ENCODE measurements around the gene GBF1. TPM values are rescaled to one million over a fixed set of nuclear protein-coding genes. Genes with fewer than 3 reads are reported as not detected.
A peak's percentile ranks its signal among the peaks of the same experiment; 100 is the strongest.

GBF1 gene
- total and polyA plus RNA-seq, 4 donors, result 29.0 to 60.4 (median 47.3) TPM

GRCh38 chr10:102405632-102406031 lies 160.3 kb downstream of the GBF1 start:
- WGBS (ENCODE audit: insufficient coverage), result 90% methylated on average over 3 of the region's 6 CpGs
- H3K36me3 ChIP-seq (ENCODE audit: control insufficient read depth, insufficient read depth, low read length), result peaks cover 55% of the 10 kb centered on the region

GRCh38 chr10:102406815-102407214 lies 161.5 kb downstream of the GBF1 start:
- peaks cover 44% of the 10 kb centered on the region for H3K36me3 ChIP-seq (ENCODE audit: control insufficient read depth, insufficient read depth, low read length)
- peaks cover 39% of the 10 kb centered on the region for H3K4me1 ChIP-seq (ENCODE audit: control insufficient read depth, insufficient read depth, low read length)
- WGBS (ENCODE audit: insufficient coverage), result no CpG with 5 or more reads among the region's 2 CpGs
- H3K27ac ChIP-seq (ENCODE audit: low read depth, low read length), result no peak overlapping the region
- no peak overlapping the region for H3K4me3 ChIP-seq (ENCODE audit: low read depth, low read length)
- H3K27me3 ChIP-seq (ENCODE audit: control insufficient read depth, insufficient read depth, low read length), result peaks cover 7% of the 10 kb centered on the region
- H3K9me3 ChIP-seq (ENCODE audit: control insufficient read depth, insufficient read depth, low read length), result no peaks in the 10 kb centered on the region
- DNase-seq (ENCODE audit: low read depth in 4 of 6, low spot score in 6 of 6), result no peak

More at GRCh38 chr10:102405632-102406031, 160.3 kb downstream of the GBF1 start:
- Histone ChIP-seq H3K4me3 (ENCODE audit: low read depth, low read length) (no peak overlapping the region), H3K4me1 (ENCODE audit: control insufficient read depth, insufficient read depth, low read length) (peaks cover 27% of the 10 kb centered on the region), H3K27ac (ENCODE audit: low read depth, low read length) (no peak overlapping the region), H3K9me3 (ENCODE audit: control insufficient read depth, insufficient read depth, low read length) (no peaks in the 10 kb centered on the region), H3K27me3 (ENCODE audit: control insufficient read depth, insufficient read depth, low read length) (peaks cover 4% of the 10 kb centered on the region)
- DNase-seq (ENCODE audit: low read depth in 4 of 6, low spot score in 6 of 6), result no peak

- peaks cover 44% of the 10 kb centered on the region for H3K36me3 ChIP-seq (ENCODE audit: control insufficient read depth, insufficient read depth, low read length)
- H3K9me3 ChIP-seq (ENCODE audit: control insufficient read depth, insufficient read depth, low read length), result no peaks in the 10 kb centered on the region
- H3K27ac ChIP-seq (ENCODE audit: low read depth, low read length), result no peak overlapping the region
- H3K4me3 ChIP-seq (ENCODE audit: low read depth, low read length), result no peak overlapping the region
- WGBS (ENCODE audit: insufficient coverage), result 80% methylated on average over 9 of the region's 13 CpGs
- DNase-seq (ENCODE audit: low read depth in 4 of 6, low spot score in 6 of 6), result no peak
- H3K27me3 ChIP-seq (ENCODE audit: control insufficient read depth, insufficient read depth, low read length), result peaks cover 7% of the 10 kb centered on the region
- H3K4me1 ChIP-seq (ENCODE audit: control insufficient read depth, insufficient read depth, low read length), result peaks cover 47% of the 10 kb centered on the region
Observed at GRCh38 chr10:102407425-102408130, 162.2 kb downstream of the GBF1 start.

- Histone ChIP-seq H3K4me1 (ENCODE audit: control insufficient read depth, insufficient read depth, low read length) (peaks cover 53% of the 10 kb centered on the region), H3K9me3 (ENCODE audit: control insufficient read depth, insufficient read depth, low read length) (no peaks in the 10 kb centered on the region), H3K27ac (ENCODE audit: low read depth, low read length) (peak overlapping the region; percentile 33), H3K36me3 (ENCODE audit: control insufficient read depth, insufficient read depth, low read length) (peaks cover 42% of the 10 kb centered on the region), H3K27me3 (ENCODE audit: control insufficient read depth, insufficient read depth, low read length) (peaks cover 7% of the 10 kb centered on the region), H3K4me3 (ENCODE audit: low read depth, low read length) (peak overlapping the region; percentile 27)
- no peak for DNase-seq (ENCODE audit: low read depth in 4 of 6, low spot score in 6 of 6)
- 51% methylated on average over 11 of the region's 14 CpGs for WGBS (ENCODE audit: insufficient coverage)
Observed at GRCh38 chr10:102408131-102408727, 162.9 kb downstream of the GBF1 start.

- peak overlapping the region; percentile 79 for H3K27ac ChIP-seq (ENCODE audit: low read depth, low read length)
- H3K4me3 ChIP-seq (ENCODE audit: low read depth, low read length), result peak overlapping the region; percentile 51
- peaks cover 7% of the 10 kb centered on the region for H3K27me3 ChIP-seq (ENCODE audit: control insufficient read depth, insufficient read depth, low read length)
- peak in 2 of 6 donors; percentile 88 to 90 for DNase-seq (ENCODE audit: low read depth in 4 of 6, low spot score in 6 of 6)
- peaks cover 40% of the 10 kb centered on the region for H3K36me3 ChIP-seq (ENCODE audit: control insufficient read depth, insufficient read depth, low read length)
- WGBS (ENCODE audit: insufficient coverage), result under 1% methylated on average over 100 of the region's 103 CpGs
- H3K9me3 ChIP-seq (ENCODE audit: control insufficient read depth, insufficient read depth, low read length), result no peaks in the 10 kb centered on the region
- peaks cover 61% of the 10 kb centered on the region for H3K4me1 ChIP-seq (ENCODE audit: control insufficient read depth, insufficient read depth, low read length)
Observed at GRCh38 chr10:102408728-102409603, 163.6 kb downstream of the GBF1 start.

- Histone ChIP-seq H3K4me3 (ENCODE audit: low read depth, low read length) (peak overlapping the region; percentile 51), H3K4me1 (ENCODE audit: control insufficient read depth, insufficient read depth, low read length) (peaks cover 66% of the 10 kb centered on the region), H3K9me3 (ENCODE audit: control insufficient read depth, insufficient read depth, low read length) (no peaks in the 10 kb centered on the region), H3K27me3 (ENCODE audit: control insufficient read depth, insufficient read depth, low read length) (peaks cover 7% of the 10 kb centered on the region), H3K27ac (ENCODE audit: low read depth, low read length) (peak overlapping the region; percentile 79), H3K36me3 (ENCODE audit: control insufficient read depth, insufficient read depth, low read length) (peaks cover 38% of the 10 kb centered on the region)
- no peak for DNase-seq (ENCODE audit: low read depth in 4 of 6, low spot score in 6 of 6)
- 23% methylated on average over 19 of the region's 24 CpGs for WGBS (ENCODE audit: insufficient coverage)
Observed at GRCh38 chr10:102409604-102410428, 164.5 kb downstream of the GBF1 start.

- H3K4me3 ChIP-seq (ENCODE audit: low read depth, low read length), result peak overlapping the region; percentile 51
- peaks cover 34% of the 10 kb centered on the region for H3K36me3 ChIP-seq (ENCODE audit: control insufficient read depth, insufficient read depth, low read length)
- peaks cover 66% of the 10 kb centered on the region for H3K4me1 ChIP-seq (ENCODE audit: control insufficient read depth, insufficient read depth, low read length)
- peaks cover 7% of the 10 kb centered on the region for H3K27me3 ChIP-seq (ENCODE audit: control insufficient read depth, insufficient read depth, low read length)
- WGBS (ENCODE audit: insufficient coverage), result 3% methylated on average over 39 of the region's 48 CpGs
- peak overlapping the region; percentile 79 for H3K27ac ChIP-seq (ENCODE audit: low read depth, low read length)
- H3K9me3 ChIP-seq (ENCODE audit: control insufficient read depth, insufficient read depth, low read length), result no peaks in the 10 kb centered on the region
- DNase-seq (ENCODE audit: low read depth in 4 of 6, low spot score in 6 of 6), result peak in 2 of 6 donors; percentile 91 to 94
Observed at GRCh38 chr10:102410429-102411073, 165.2 kb downstream of the GBF1 start.

- no peak for DNase-seq (ENCODE audit: low read depth in 4 of 6, low spot score in 6 of 6)
- Histone ChIP-seq H3K4me1 (ENCODE audit: control insufficient read depth, insufficient read depth, low read length) (peaks cover 71% of the 10 kb centered on the region), H3K9me3 (ENCODE audit: control insufficient read depth, insufficient read depth, low read length) (no peaks in the 10 kb centered on the region), H3K4me3 (ENCODE audit: low read depth, low read length) (no peak overlapping the region), H3K36me3 (ENCODE audit: control insufficient read depth, insufficient read depth, low read length) (peaks cover 35% of the 10 kb centered on the region), H3K27ac (ENCODE audit: low read depth, low read length) (no peak overlapping the region), H3K27me3 (ENCODE audit: control insufficient read depth, insufficient read depth, low read length) (peaks cover 7% of the 10 kb centered on the region)
- 65% methylated on average over 14 of the region's 14 CpGs for WGBS (ENCODE audit: insufficient coverage)
Observed at GRCh38 chr10:102411341-102412255, 166.3 kb downstream of the GBF1 start.

Measured in spinal cord (tissue), 10 donors.